ENCODE measurements around the gene ARHGAP40.

Gene ARHGAP40

GRCh38 chr20:38604873-38605303 is 3.3 kb downstream of the ARHGAP40 start:
- peak overlapping the region; percentile 12 for H3K4me2 ChIP-seq (ENCODE audit: low read length)
- peak overlapping the region; percentile 69 for H3K56ac ChIP-seq (ENCODE audit: low read length)
- no peak overlapping the region for H3K4ac ChIP-seq (ENCODE audit: low read depth, low read length)
- peak overlapping the region; percentile 53 for H2AK5ac ChIP-seq (ENCODE audit: low read length)
- H3K79me2 ChIP-seq (ENCODE audit: control insufficient read depth, insufficient read depth, low read length), result peaks cover 24% of the 10 kb centered on the region
- no peak overlapping the region for H2BK120ac ChIP-seq (ENCODE audit: low read depth, low read length)
- H3K79me1 ChIP-seq (ENCODE audit: low read length), result peaks cover 12% of the 10 kb centered on the region
- no peak overlapping the region for H3K23ac ChIP-seq (ENCODE audit: low read length)
- H3K9ac ChIP-seq (ENCODE audit: low read length), result peak overlapping the region; percentile 50
- peaks cover 37% of the 10 kb centered on the region for H3K4me1 ChIP-seq (ENCODE audit: control insufficient read depth, low read depth, low read length)
- H3K36me3 ChIP-seq (ENCODE audit: control insufficient read depth, insufficient read depth, low read length), result no peaks in the 10 kb centered on the region
- H2BK5ac ChIP-seq (ENCODE audit: low read length), result peak overlapping the region; percentile 57
- no peak overlapping the region for H2BK15ac ChIP-seq (replicated peaks; ENCODE audit: low read depth)
- H4K8ac ChIP-seq (ENCODE audit: low read depth, low read length), result no peak overlapping the region
- H4K5ac ChIP-seq (ENCODE audit: low read length), result no peak overlapping the region
- WGBS (ENCODE audit: extremely low coverage, insufficient coverage, low lambda C conversion rate), result no CpG with 5 or more reads among the region's 4 CpGs
- peak; percentile 87 for DNase-seq
- no peaks in the 10 kb centered on the region for H3K27me3 ChIP-seq (ENCODE audit: insufficient read depth, low read length, poor library complexity)
- H3K4me3 ChIP-seq (ENCODE audit: low read length), result no peak overlapping the region
- H3K27ac ChIP-seq (ENCODE audit: low read depth, low read length), result no peak overlapping the region
- H3K18ac ChIP-seq (ENCODE audit: low read length), result peak overlapping the region; percentile 9

GRCh38 chr20:38607351-38607750 is 5.7 kb downstream of the ARHGAP40 start:
- no peak overlapping the region for H4K8ac ChIP-seq (ENCODE audit: low read depth, low read length)
- H3K36me3 ChIP-seq (ENCODE audit: control insufficient read depth, insufficient read depth, low read length), result no peaks in the 10 kb centered on the region
- no CpG with 5 or more reads among the region's 12 CpGs for WGBS (ENCODE audit: extremely low coverage, insufficient coverage, low lambda C conversion rate)
- H3K4me1 ChIP-seq (ENCODE audit: control insufficient read depth, low read depth, low read length), result peaks cover 32% of the 10 kb centered on the region
- peaks cover 12% of the 10 kb centered on the region for H3K79me1 ChIP-seq (ENCODE audit: low read length)
- peak overlapping the region; percentile 92 for H2BK5ac ChIP-seq (ENCODE audit: low read length)
- DNase-seq, result peak; percentile 94
- no peak overlapping the region for H3K4me3 ChIP-seq (ENCODE audit: low read length)
- H2AK5ac ChIP-seq (ENCODE audit: low read length), result no peak overlapping the region
- H3K9ac ChIP-seq (ENCODE audit: low read length), result peak overlapping the region; percentile 67
- no peak overlapping the region for H2BK15ac ChIP-seq (replicated peaks; ENCODE audit: low read depth)
- peaks cover 24% of the 10 kb centered on the region for H3K79me2 ChIP-seq (ENCODE audit: control insufficient read depth, insufficient read depth, low read length)
- H3K4me2 ChIP-seq (ENCODE audit: low read length), result peak overlapping the region; percentile 8
- peak overlapping the region; percentile 85 for H3K56ac ChIP-seq (ENCODE audit: low read length)
- peak overlapping the region; percentile 58 for H3K4ac ChIP-seq (ENCODE audit: low read depth, low read length)
- H4K5ac ChIP-seq (ENCODE audit: low read length), result no peak overlapping the region
- peak overlapping the region; percentile 63 for H3K18ac ChIP-seq (ENCODE audit: low read length)
- peak overlapping the region; percentile 90 for H3K27ac ChIP-seq (ENCODE audit: low read depth, low read length)
- H2BK120ac ChIP-seq (ENCODE audit: low read depth, low read length), result peak overlapping the region; percentile 15
- no peak overlapping the region for H3K23ac ChIP-seq (ENCODE audit: low read length)
- H3K27me3 ChIP-seq (ENCODE audit: insufficient read depth, low read length, poor library complexity), result no peaks in the 10 kb centered on the region

- WGBS (ENCODE audit: extremely low coverage, insufficient coverage, low lambda C conversion rate), result no CpG with 5 or more reads among the region's 4 CpGs
- Histone ChIP-seq H3K4me2 (ENCODE audit: low read length) (no peak overlapping the region), H4K5ac (ENCODE audit: low read length) (no peak overlapping the region), H3K18ac (ENCODE audit: low read length) (peak overlapping the region; percentile 63), H2BK15ac (replicated peaks; ENCODE audit: low read depth) (peak overlapping the region; percentile 21), H3K79me2 (ENCODE audit: control insufficient read depth, insufficient read depth, low read length) (peaks cover 20% of the 10 kb centered on the region), H3K27me3 (ENCODE audit: insufficient read depth, low read length, poor library complexity) (no peaks in the 10 kb centered on the region), H3K4ac (ENCODE audit: low read depth, low read length) (peak overlapping the region; percentile 6), H4K8ac (ENCODE audit: low read depth, low read length) (peak overlapping the region; percentile 17), H3K56ac (ENCODE audit: low read length) (peak overlapping the region; percentile 64), H3K9ac (ENCODE audit: low read length) (peak overlapping the region; percentile 10), H3K23ac (ENCODE audit: low read length) (no peak overlapping the region), H2BK5ac (ENCODE audit: low read length) (peak overlapping the region; percentile 1), H2AK5ac (ENCODE audit: low read length) (peak overlapping the region; percentile 7), H3K4me1 (ENCODE audit: control insufficient read depth, low read depth, low read length) (peaks cover 29% of the 10 kb centered on the region), H3K27ac (ENCODE audit: low read depth, low read length) (peak overlapping the region; percentile 50), H3K36me3 (ENCODE audit: control insufficient read depth, insufficient read depth, low read length) (no peaks in the 10 kb centered on the region), H2BK120ac (ENCODE audit: low read depth, low read length) (peak overlapping the region; percentile 47), H3K4me3 (ENCODE audit: low read length) (no peak overlapping the region), H3K79me1 (ENCODE audit: low read length) (peaks cover 12% of the 10 kb centered on the region)
- DNase-seq, result peak; percentile 77
These were observed 6.6 kb downstream of the ARHGAP40 start for GRCh38 chr20:38608188-38608587.

- no peak overlapping the region for H3K27ac ChIP-seq (ENCODE audit: low read depth, low read length)
- no peak overlapping the region for H2BK15ac ChIP-seq (replicated peaks; ENCODE audit: low read depth)
- H3K56ac ChIP-seq (ENCODE audit: low read length), result peak overlapping the region; percentile 79
- no peak overlapping the region for H3K18ac ChIP-seq (ENCODE audit: low read length)
- no peak overlapping the region for H4K5ac ChIP-seq (ENCODE audit: low read length)
- no peak overlapping the region for H3K23ac ChIP-seq (ENCODE audit: low read length)
- peaks cover 19% of the 10 kb centered on the region for H3K79me2 ChIP-seq (ENCODE audit: control insufficient read depth, insufficient read depth, low read length)
- H3K79me1 ChIP-seq (ENCODE audit: low read length), result peaks cover 12% of the 10 kb centered on the region
- peak overlapping the region; percentile 81 for H2BK5ac ChIP-seq (ENCODE audit: low read length)
- no peak overlapping the region for H3K4me2 ChIP-seq (ENCODE audit: low read length)
- H3K9ac ChIP-seq (ENCODE audit: low read length), result peak overlapping the region; percentile 12
- WGBS (ENCODE audit: extremely low coverage, insufficient coverage, low lambda C conversion rate), result no CpG with 5 or more reads among the region's 4 CpGs
- H3K27me3 ChIP-seq (ENCODE audit: insufficient read depth, low read length, poor library complexity), result no peaks in the 10 kb centered on the region
- no peaks in the 10 kb centered on the region for H3K36me3 ChIP-seq (ENCODE audit: control insufficient read depth, insufficient read depth, low read length)
- DNase-seq, result no peak
- H2BK120ac ChIP-seq (ENCODE audit: low read depth, low read length), result no peak overlapping the region
- H4K8ac ChIP-seq (ENCODE audit: low read depth, low read length), result no peak overlapping the region
- H3K4me1 ChIP-seq (ENCODE audit: control insufficient read depth, low read depth, low read length), result peaks cover 31% of the 10 kb centered on the region
- H2AK5ac ChIP-seq (ENCODE audit: low read length), result peak overlapping the region; percentile 100
- H3K4me3 ChIP-seq (ENCODE audit: low read length), result no peak overlapping the region
- H3K4ac ChIP-seq (ENCODE audit: low read depth, low read length), result peak overlapping the region; percentile 1
These were observed 8.2 kb downstream of the ARHGAP40 start for GRCh38 chr20:38609815-38610214.

- H3K4ac ChIP-seq (ENCODE audit: low read depth, low read length), result no peak overlapping the region
- H3K56ac ChIP-seq (ENCODE audit: low read length), result peak overlapping the region; percentile 40
- H3K23ac ChIP-seq (ENCODE audit: low read length), result no peak overlapping the region
- no peak overlapping the region for H3K18ac ChIP-seq (ENCODE audit: low read length)
- peaks cover 14% of the 10 kb centered on the region for H3K79me2 ChIP-seq (ENCODE audit: control insufficient read depth, insufficient read depth, low read length)
- H2AK5ac ChIP-seq (ENCODE audit: low read length), result no peak overlapping the region
- H2BK15ac ChIP-seq (replicated peaks; ENCODE audit: low read depth), result no peak overlapping the region
- H3K9ac ChIP-seq (ENCODE audit: low read length), result peak overlapping the region; percentile 26
- H3K79me1 ChIP-seq (ENCODE audit: low read length), result peaks cover 11% of the 10 kb centered on the region
- WGBS (ENCODE audit: extremely low coverage, insufficient coverage, low lambda C conversion rate), result no CpG with 5 or more reads among the region's 5 CpGs
- H3K4me1 ChIP-seq (ENCODE audit: control insufficient read depth, low read depth, low read length), result peaks cover 27% of the 10 kb centered on the region
- H2BK120ac ChIP-seq (ENCODE audit: low read depth, low read length), result no peak overlapping the region
- no peak for DNase-seq
- peak overlapping the region; percentile 13 for H2BK5ac ChIP-seq (ENCODE audit: low read length)
- no peak overlapping the region for H4K5ac ChIP-seq (ENCODE audit: low read length)
- H3K4me3 ChIP-seq (ENCODE audit: low read length), result no peak overlapping the region
- no peak overlapping the region for H3K27ac ChIP-seq (ENCODE audit: low read depth, low read length)
- H3K4me2 ChIP-seq (ENCODE audit: low read length), result no peak overlapping the region
- H3K27me3 ChIP-seq (ENCODE audit: insufficient read depth, low read length, poor library complexity), result no peaks in the 10 kb centered on the region
- no peaks in the 10 kb centered on the region for H3K36me3 ChIP-seq (ENCODE audit: control insufficient read depth, insufficient read depth, low read length)
- H4K8ac ChIP-seq (ENCODE audit: low read depth, low read length), result no peak overlapping the region
These were observed 8.9 kb downstream of the ARHGAP40 start for GRCh38 chr20:38610521-38610920.
